ENCODE data around the gene RUNX3.
A peak's percentile ranks its signal among the peaks of the same experiment; 100 is the strongest.

The RUNX3 gene

DNA sequence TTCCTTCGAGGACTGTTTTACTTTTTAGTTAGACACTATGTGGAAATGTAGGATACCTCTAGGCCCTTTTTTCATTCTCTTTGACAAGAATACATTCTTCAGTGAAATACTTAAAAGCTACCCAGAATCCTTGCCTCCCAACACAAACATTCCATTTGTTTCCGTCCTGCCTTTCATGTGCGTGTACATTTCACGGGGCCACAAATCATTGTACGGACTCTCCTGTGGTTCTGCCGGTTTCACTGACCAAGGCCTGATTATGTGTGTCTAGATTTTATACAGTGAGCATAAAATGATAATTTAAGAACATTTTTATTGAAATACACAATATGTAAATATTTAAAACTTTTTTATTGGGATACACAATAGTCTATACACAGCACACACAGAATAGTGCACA, 76.4 kb downstream of the RUNX3 start:
- H3K4me2 ChIP-seq (ENCODE audit: low read depth, low read length, poor library complexity, severe bottlenecking) = no peak overlapping the region
- TF ChIP-seq, protein P1, sequence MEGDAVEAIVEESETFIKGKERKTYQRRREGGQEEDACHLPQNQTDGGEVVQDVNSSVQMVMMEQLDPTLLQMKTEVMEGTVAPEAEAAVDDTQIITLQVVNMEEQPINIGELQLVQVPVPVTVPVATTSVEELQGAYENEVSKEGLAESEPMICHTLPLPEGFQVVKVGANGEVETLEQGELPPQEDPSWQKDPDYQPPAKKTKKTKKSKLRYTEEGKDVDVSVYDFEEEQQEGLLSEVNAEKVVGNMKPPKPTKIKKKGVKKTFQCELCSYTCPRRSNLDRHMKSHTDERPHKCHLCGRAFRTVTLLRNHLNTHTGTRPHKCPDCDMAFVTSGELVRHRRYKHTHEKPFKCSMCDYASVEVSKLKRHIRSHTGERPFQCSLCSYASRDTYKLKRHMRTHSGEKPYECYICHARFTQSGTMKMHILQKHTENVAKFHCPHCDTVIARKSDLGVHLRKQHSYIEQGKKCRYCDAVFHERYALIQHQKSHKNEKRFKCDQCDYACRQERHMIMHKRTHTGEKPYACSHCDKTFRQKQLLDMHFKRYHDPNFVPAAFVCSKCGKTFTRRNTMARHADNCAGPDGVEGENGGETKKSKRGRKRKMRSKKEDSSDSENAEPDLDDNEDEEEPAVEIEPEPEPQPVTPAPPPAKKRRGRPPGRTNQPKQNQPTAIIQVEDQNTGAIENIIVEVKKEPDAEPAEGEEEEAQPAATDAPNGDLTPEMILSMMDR (conservative IDR thresholded peaks at IDR 0.05; ENCODE audit: low read length) = no peak
- no peak for TF ChIP-seq EZH2phosphoT487 (IDR thresholded peaks at IDR 0.05; ENCODE audit: borderline replicate concordance)
- no peaks in the 10 kb centered on the region for H3K9me3 ChIP-seq (ENCODE audit: insufficient read depth, low read depth, low read length)
- no peaks in the 10 kb centered on the region for H3K27me3 ChIP-seq (ENCODE audit: insufficient read depth, low read length, poor library complexity, severe bottlenecking)
- H3F3A ChIP-seq (ENCODE audit: low read depth) = peaks cover 4% of the 10 kb centered on the region; the same call in 1 of the 2 replicates
- H2AFZ ChIP-seq (ENCODE audit: low read length) = no peak overlapping the region
- H3K36me3 ChIP-seq (ENCODE audit: insufficient read depth, low read length) = no peaks in the 10 kb centered on the region
- H3K4me1 ChIP-seq (ENCODE audit: insufficient read depth, low read length, poor library complexity, severe bottlenecking) = peaks cover 40% of the 10 kb centered on the region
- H3K9ac ChIP-seq (ENCODE audit: low read depth, low read length, poor library complexity, severe bottlenecking) = no peak overlapping the region
- no peaks in the 10 kb centered on the region for H3K79me2 ChIP-seq (ENCODE audit: insufficient read depth, low read length)
- no peaks in the 10 kb centered on the region for H3K9me2 ChIP-seq (replicated peaks; ENCODE audit: low read depth, low read length)
- no peak overlapping the region for H3K4me3 ChIP-seq (ENCODE audit: low read length, poor library complexity, severe bottlenecking)
- no peaks in the 10 kb centered on the region for H4K20me1 ChIP-seq (ENCODE audit: insufficient read depth, low read length, poor library complexity, severe bottlenecking)

DNA sequence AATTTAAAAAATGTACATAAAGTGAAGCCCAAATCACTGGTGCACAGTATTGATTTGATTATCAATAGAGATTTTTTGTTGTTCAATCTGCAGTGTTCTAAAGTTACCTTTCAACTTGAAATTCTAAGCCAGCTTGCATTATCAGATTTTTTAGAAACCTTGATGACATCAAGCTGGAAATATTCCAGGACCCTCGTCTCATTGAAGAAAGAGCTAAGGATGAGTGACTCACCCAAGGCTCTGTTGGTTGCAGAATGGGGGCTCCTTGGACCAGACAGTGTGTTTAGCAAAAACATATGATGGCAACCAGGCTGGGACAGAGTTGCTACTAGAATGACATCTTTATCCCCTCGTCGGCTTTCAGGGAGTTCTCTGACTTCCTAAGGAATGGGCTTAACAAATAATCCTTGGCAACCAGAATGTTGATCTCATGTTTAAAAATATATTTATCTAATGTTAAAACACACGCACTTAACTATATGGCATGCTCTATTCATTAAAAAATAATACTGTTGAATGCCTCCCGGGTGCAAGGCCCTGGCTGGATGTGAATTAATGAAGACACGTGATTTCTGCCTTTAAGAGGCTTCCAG, 79.7 kb downstream of the RUNX3 start:
- TF ChIP-seq EZH2phosphoT487 (IDR thresholded peaks at IDR 0.05; ENCODE audit: borderline replicate concordance) = no peak
- TF ChIP-seq, protein P1 (conservative IDR thresholded peaks at IDR 0.05; ENCODE audit: low read length) = no peak
- no peaks in the 10 kb centered on the region for H3K9me2 ChIP-seq (replicated peaks; ENCODE audit: low read depth, low read length)
- no peaks in the 10 kb centered on the region for H3K27me3 ChIP-seq (ENCODE audit: insufficient read depth, low read length, poor library complexity, severe bottlenecking)
- H3K4me2 ChIP-seq (ENCODE audit: low read depth, low read length, poor library complexity, severe bottlenecking) = peak overlapping the region; percentile 82
- no peak overlapping the region for H3K4me3 ChIP-seq (ENCODE audit: low read length, poor library complexity, severe bottlenecking)
- H3F3A ChIP-seq (ENCODE audit: low read depth) = peaks cover 11% of the 10 kb centered on the region
- no peaks in the 10 kb centered on the region for H3K79me2 ChIP-seq (ENCODE audit: insufficient read depth, low read length)
- no peaks in the 10 kb centered on the region for H3K9me3 ChIP-seq (ENCODE audit: insufficient read depth, low read depth, low read length)
- H3K36me3 ChIP-seq (ENCODE audit: insufficient read depth, low read length) = no peaks in the 10 kb centered on the region; the same call in 1 of the 2 replicates
- no peak overlapping the region for H2AFZ ChIP-seq (ENCODE audit: low read length)
- H3K9ac ChIP-seq (ENCODE audit: low read depth, low read length, poor library complexity, severe bottlenecking) = peak overlapping the region; percentile 85
- no peaks in the 10 kb centered on the region for H4K20me1 ChIP-seq (ENCODE audit: insufficient read depth, low read length, poor library complexity, severe bottlenecking)
- H3K4me1 ChIP-seq (ENCODE audit: insufficient read depth, low read length, poor library complexity, severe bottlenecking) = peaks cover 53% of the 10 kb centered on the region

DNA sequence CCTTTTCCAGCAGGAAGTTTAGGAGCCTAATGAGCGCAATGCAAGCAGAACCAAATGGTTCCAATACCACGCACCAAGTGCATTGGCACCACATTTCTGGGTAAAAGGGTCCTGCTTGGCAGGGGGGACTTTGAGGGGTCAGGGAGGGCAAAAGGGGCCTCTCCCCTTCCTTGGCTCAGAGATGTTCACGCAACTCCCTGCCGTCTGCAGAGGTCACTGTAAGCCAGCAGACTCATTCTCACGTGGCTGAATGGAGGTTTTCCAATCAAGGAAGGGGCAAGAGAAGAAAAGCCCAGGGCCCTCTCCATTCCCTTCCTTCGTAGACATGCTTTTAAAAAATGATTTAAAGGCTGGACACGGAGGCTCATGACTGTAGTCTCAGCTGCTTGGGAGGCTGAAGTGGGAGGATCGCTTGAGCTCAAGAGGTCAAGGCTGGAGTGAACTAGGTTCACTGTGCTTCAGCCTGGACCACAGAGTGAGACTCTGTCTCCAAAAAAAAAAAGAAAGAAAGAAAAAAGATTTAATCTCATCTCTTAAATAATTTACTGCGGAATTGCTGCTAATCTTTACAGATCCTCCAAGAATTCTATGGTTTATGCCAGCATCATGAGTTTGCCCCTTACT, 80.3 kb downstream of the RUNX3 start:
- H2AFZ ChIP-seq (ENCODE audit: low read length) = no peak overlapping the region
- H3F3A ChIP-seq (ENCODE audit: low read depth) = peaks cover 11% of the 10 kb centered on the region
- H3K36me3 ChIP-seq (ENCODE audit: insufficient read depth, low read length) = no peaks in the 10 kb centered on the region; the same call in 1 of the 2 replicates
- peak overlapping the region; percentile 72 for H3K4me3 ChIP-seq (ENCODE audit: low read length, poor library complexity, severe bottlenecking)
- H3K9me3 ChIP-seq (ENCODE audit: insufficient read depth, low read depth, low read length) = no peaks in the 10 kb centered on the region
- no peaks in the 10 kb centered on the region for H4K20me1 ChIP-seq (ENCODE audit: insufficient read depth, low read length, poor library complexity, severe bottlenecking)
- peak overlapping the region; percentile 82 for H3K4me2 ChIP-seq (ENCODE audit: low read depth, low read length, poor library complexity, severe bottlenecking)
- H3K27me3 ChIP-seq (ENCODE audit: insufficient read depth, low read length, poor library complexity, severe bottlenecking) = no peaks in the 10 kb centered on the region
- H3K9me2 ChIP-seq (replicated peaks; ENCODE audit: low read depth, low read length) = no peaks in the 10 kb centered on the region
- H3K4me1 ChIP-seq (ENCODE audit: insufficient read depth, low read length, poor library complexity, severe bottlenecking) = peaks cover 53% of the 10 kb centered on the region
- TF ChIP-seq, protein P1 (conservative IDR thresholded peaks at IDR 0.05; ENCODE audit: low read length) = peak; percentile 80
- no peak for TF ChIP-seq EZH2phosphoT487 (IDR thresholded peaks at IDR 0.05; ENCODE audit: borderline replicate concordance)
- peak overlapping the region; percentile 85 for H3K9ac ChIP-seq (ENCODE audit: low read depth, low read length, poor library complexity, severe bottlenecking)
- no peaks in the 10 kb centered on the region for H3K79me2 ChIP-seq (ENCODE audit: insufficient read depth, low read length)
